Liver (tissue), 9 donors: ENCODE data around the gene PLCE1. TPM values are rescaled to one million over a fixed set of nuclear protein-coding genes. Genes with fewer than 3 reads are reported as not detected.

Source experiments
- DNase-seq: peaks from one replicate; pipeline ENCODE4 v3.0.0-alpha.2; 2017; ENCODE audit warnings: low spot score
- H3K27ac ChIP-seq, 2 donors: one replicate each; pipeline ENCODE4 v1.7.0; 2013; ENCODE audit warnings: inconsistent platforms in 2 of 2, low read length in 2 of 2, control low read depth in 1 of 2, low read depth in 1 of 2, mild to moderate bottlenecking in 1 of 2
- H3K27me3 ChIP-seq, 4 donors: one replicate each; pipeline versions ENCODE4 v1.6.1 to v1.7.0; 2013; ENCODE audit warnings: low read length in 3 of 4, inconsistent platforms in 1 of 4, mild to moderate bottlenecking in 1 of 4, moderate library complexity in 1 of 4; ENCODE audit not compliant: control insufficient read depth in 4 of 4, insufficient read depth in 4 of 4
- H3K36me3 ChIP-seq, 4 donors: one replicate each; pipeline versions ENCODE4 v1.6.1 to v1.7.0; 2013; ENCODE audit warnings: low read length in 3 of 4, mild to moderate bottlenecking in 3 of 4, low read depth in 1 of 4, moderate library complexity in 1 of 4; ENCODE audit not compliant: control insufficient read depth in 4 of 4, insufficient read depth in 3 of 4
- H3K4me1 ChIP-seq, 4 donors: one replicate each; pipeline versions ENCODE4 v1.6.1 to v1.7.0; 2013; ENCODE audit warnings: low read length in 3 of 4, mild to moderate bottlenecking in 3 of 4, moderate library complexity in 1 of 4; ENCODE audit not compliant: control insufficient read depth in 4 of 4, insufficient read depth in 4 of 4
- H3K4me3 ChIP-seq, 3 donors: one replicate each; pipeline versions ENCODE4 v1.6.1 to v1.7.0; 2013; ENCODE audit warnings: low read length in 3 of 3, control low read depth in 1 of 3, low read depth in 1 of 3, mild to moderate bottlenecking in 1 of 3
- H3K9ac ChIP-seq, 2 donors: one replicate each; pipeline ENCODE4 v1.7.0; 2013; ENCODE audit warnings: low read length in 2 of 2, mild to moderate bottlenecking in 2 of 2, moderate library complexity in 2 of 2, control low read depth in 1 of 2, low read depth in 1 of 2
- H3K9me3 ChIP-seq, 4 donors: one replicate each; pipeline versions ENCODE4 v1.6.1 to v1.7.0; 2013; ENCODE audit warnings: low read length in 3 of 4; ENCODE audit not compliant: control insufficient read depth in 4 of 4
- ATF3 ChIP-seq: IDR thresholded peaks from 2 replicates; pipeline ENCODE4 v1.6.1; 2016; ENCODE audit warnings: antibody characterized with exemption
- CTCF ChIP-seq: fragments of 150-350 bp; IDR thresholded peaks from 2 replicates; pipeline ENCODE4 v1.5.1; 2017; ENCODE audit warnings: improper control_type of control experiment, low read depth, low read length; ENCODE audit not compliant: missing input control
- EGR1 ChIP-seq, 2 donors: IDR thresholded peaks; 2 replicates each; pipeline ENCODE4 v1.6.1; 2016 to 2018; ENCODE audit warnings: antibody characterized with exemption in 2 of 2, low read depth in 2 of 2
- FOXA1 ChIP-seq: IDR thresholded peaks from 2 replicates; pipeline ENCODE4 v1.6.1; 2016; ENCODE audit warnings: antibody characterized with exemption
- FOXA2 ChIP-seq: IDR thresholded peaks from 2 replicates; pipeline ENCODE4 v1.6.1; 2016; ENCODE audit warnings: antibody characterized with exemption
- GABPA ChIP-seq, 2 donors: IDR thresholded peaks in 1 of 2; conservative IDR thresholded peaks in 1 of 2; 2 replicates each; pipeline ENCODE4 v1.6.1; 2016; ENCODE audit warnings: antibody characterized with exemption in 2 of 2, mild to moderate bottlenecking in 1 of 2, moderate library complexity in 1 of 2
- HNF4A ChIP-seq, 2 donors: conservative IDR thresholded peaks; 2 replicates each; pipeline ENCODE4 v1.6.1; 2016; ENCODE audit warnings: antibody characterized with exemption in 2 of 2, mild to moderate bottlenecking in 2 of 2
- JUND ChIP-seq, 2 donors: IDR thresholded peaks; 2 replicates each; pipeline ENCODE4 v1.6.1; 2016; ENCODE audit warnings: antibody characterized with exemption in 2 of 2
- MAX ChIP-seq: IDR thresholded peaks from 2 replicates; pipeline ENCODE4 v1.6.1; 2016; ENCODE audit warnings: antibody characterized with exemption
- NR2F2 ChIP-seq: IDR thresholded peaks from 2 replicates; pipeline ENCODE4 v1.6.1; 2016; ENCODE audit warnings: antibody characterized with exemption
- RAD21 ChIP-seq, 2 donors: IDR thresholded peaks; 2 replicates each; pipeline ENCODE4 v1.6.1; 2016; ENCODE audit warnings: antibody characterized with exemption in 2 of 2, mild to moderate bottlenecking in 2 of 2
- REST ChIP-seq: IDR thresholded peaks from 2 replicates; pipeline ENCODE4 v1.6.1; 2016; ENCODE audit warnings: antibody characterized with exemption, mild to moderate bottlenecking
- SP1 ChIP-seq: IDR thresholded peaks from 2 replicates; pipeline ENCODE4 v1.6.1; 2018; ENCODE audit warnings: antibody characterized with exemption, mild to moderate bottlenecking
- YY1 ChIP-seq: IDR thresholded peaks from 2 replicates; pipeline ENCODE4 v1.6.1; 2016; ENCODE audit warnings: antibody characterized with exemption, mild to moderate bottlenecking
- WGBS: extraction: QIAGEN DNeasy Blood & Tissue Kit; methylation state at CpG from one replicate; pipeline ENCODE4 v1.1.7; 2013; 5-methylcytosine and 5-hydroxymethylcytosine counted together
- polyA plus RNA-seq, 2 donors: library from polyadenylated mRNA; stranded (reverse) in 1 of 2; unstranded in 1 of 2; fragments of 200-250 nt in 1 of 2; fragments of >200 nt in 1 of 2; fragmentation: Nextera tagmentation in 1 of 2; extraction: Ambion mirVana in 1 of 2; gene quantifications; one replicate each; pipeline versions ENCODE4 v1.2.1 to v1.2.3, GENCODE V29; 2013 to 2015
- total RNA-seq, 2 donors: library from RNA; depleted of rRNA; stranded (reverse); fragments of >200 nt; gene quantifications; one replicate each; pipeline ENCODE4 v1.2.3, GENCODE V29; 2014
- donor health status: healthy.
- donor health status: healthy.
- donor health status: healthy.
- donor health status: healthy.
- donor health status: healthy.

Gene PLCE1
- total and polyA plus RNA-seq, 4 donors = 0.23 to 0.75 (median 0.39) TPM

GRCh38 chr10:94001416-94001810 is 7.7 kb downstream of the PLCE1 start:
- no peaks in the 10 kb centered on the region for H3K4me1 ChIP-seq
- no peaks in the 10 kb centered on the region for H3K36me3 ChIP-seq
- H3K27ac ChIP-seq = no peak overlapping the region
- no peaks in the 10 kb centered on the region for H3K27me3 ChIP-seq
- TF ChIP-seq YY1 (no peak), JUND (IDR thresholded peaks at IDR 0.05) (no peak), NR2F2 (no peak)
- H3K9me3 ChIP-seq = no peaks in the 10 kb centered on the region
- no peak overlapping the region for H3K4me3 ChIP-seq
- no peak for DNase-seq
- WGBS = 92% methylated on average over 1 of the region's 1 CpG
- no peak overlapping the region for H3K9ac ChIP-seq

- TF ChIP-seq RAD21 (IDR thresholded peaks at IDR 0.05) (no peak), REST (no peak)
- WGBS = 88% methylated on average over 3 of the region's 3 CpGs
- no peaks in the 10 kb centered on the region for H3K9me3 ChIP-seq
- H3K4me3 ChIP-seq = no peak overlapping the region
- no peaks in the 10 kb centered on the region for H3K4me1 ChIP-seq
- no peak overlapping the region for H3K27ac ChIP-seq
- H3K9ac ChIP-seq = no peak overlapping the region
- H3K27me3 ChIP-seq = no peaks in the 10 kb centered on the region
- no peaks in the 10 kb centered on the region for H3K36me3 ChIP-seq
- DNase-seq = no peak
These were observed 8.4 kb downstream of the PLCE1 start for GRCh38 chr10:94002156-94002555.

- TF ChIP-seq RAD21 (IDR thresholded peaks at IDR 0.05) (no peak), HNF4A (conservative IDR thresholded peaks at IDR 0.05) (no peak), MAX (no peak)
- Histone ChIP-seq H3K4me1 (no peaks in the 10 kb centered on the region), H3K9ac (no peak overlapping the region), H3K27me3 (no peaks in the 10 kb centered on the region), H3K9me3 (no peaks in the 10 kb centered on the region), H3K36me3 (no peaks in the 10 kb centered on the region), H3K27ac (no peak overlapping the region), H3K4me3 (no peak overlapping the region)
- 83% methylated on average over 3 of the region's 3 CpGs for WGBS
- no peak for DNase-seq
These were observed 9.8 kb downstream of the PLCE1 start for GRCh38 chr10:94003488-94003887.

- Histone ChIP-seq H3K36me3 (no peaks in the 10 kb centered on the region), H3K9ac (no peak overlapping the region), H3K4me1 (no peaks in the 10 kb centered on the region), H3K27me3 (no peaks in the 10 kb centered on the region), H3K27ac (no peak overlapping the region), H3K9me3 (no peaks in the 10 kb centered on the region), H3K4me3 (no peak overlapping the region)
- no peak for DNase-seq
- WGBS = 52% methylated on average over 2 of the region's 2 CpGs
- TF ChIP-seq HNF4A (conservative IDR thresholded peaks at IDR 0.05) = no peak
- TF ChIP-seq EGR1 (IDR thresholded peaks at IDR 0.05; ENCODE audit: low read depth in 2 of 2) = no peak
- TF ChIP-seq GABPA (IDR thresholded peaks at IDR 0.05 in 1 of 2, conservative IDR thresholded peaks at IDR 0.05 in 1 of 2) = no peak
- no peak for TF ChIP-seq YY1
- no peak for TF ChIP-seq FOXA1
- no peak for TF ChIP-seq REST
- no peak for TF ChIP-seq SP1
- no peak for TF ChIP-seq NR2F2
- TF ChIP-seq MAX = no peak
- TF ChIP-seq FOXA2 = no peak
- TF ChIP-seq CTCF = no peak
- no peak for TF ChIP-seq ATF3
These were observed 11.3 kb downstream of the PLCE1 start for GRCh38 chr10:94005050-94005449.
